Activated CD4-positive, alpha-beta T cell treated with anti-CD3 and anti-CD28 coated beads for 36 hours (primary cell): ENCODE data around the gene ZBTB40. TPM values are rescaled to one million over a fixed set of nuclear protein-coding genes. Genes with fewer than 3 reads are reported as not detected.

Source experiments
- ATAC-seq: fragments of 200-7000 bp; cut with Tn5 transposase; one replicate; pipeline ENCODE4 v1.10.0; 2021; ENCODE audit warnings: mild to moderate bottlenecking, moderate library complexity
- CTCF ChIA-PET: fragments of 350-600 bp; sonication (Branson Sonifier 250); formaldehyde crosslinking; loops from one replicate; lab custom pipeline; 2021; ENCODE audit warnings: antibody characterized with exemption; lab: Charles Lee
- POLR2A ChIA-PET: fragments of 350-600 bp; sonication (Branson Sonifier 250); formaldehyde crosslinking; loops from one replicate; lab custom pipeline; 2021; ENCODE audit warnings: antibody characterized with exemption, inconsistent platforms; lab: Charles Lee
- DNase-seq: peaks from one replicate; pipeline ENCODE4 v3.0.0-alpha.2; 2020
- H3K27ac Mint-ChIP-seq: one replicate; pipeline ENCODE4 v1.8.0; 2021; ENCODE audit warnings: mixed read lengths
- H3K27me3 Mint-ChIP-seq: one replicate; pipeline ENCODE4 v1.8.0; 2021; ENCODE audit warnings: mixed read lengths
- H3K36me3 Mint-ChIP-seq: one replicate; pipeline ENCODE4 v1.8.0; 2021; ENCODE audit warnings: low read depth, mixed read lengths
- H3K4me1 Mint-ChIP-seq: one replicate; pipeline ENCODE4 v1.8.0; 2021; ENCODE audit warnings: mixed read lengths
- H3K4me3 Mint-ChIP-seq: one replicate; pipeline ENCODE4 v1.8.0; 2021; ENCODE audit warnings: mild to moderate bottlenecking, moderate library complexity, mixed read lengths
- H3K9me3 Mint-ChIP-seq: one replicate; pipeline ENCODE4 v1.8.0; 2021; ENCODE audit warnings: low read depth, mixed read lengths
- intact Hi-C, 2 experiments: fragments of 100-400 bp; cut with DNase I in 1 of 2; cut with micrococcal nuclease in 1 of 2; formaldehyde crosslinking; loops; one replicate each; pipeline versions ENCODE4 v1.14.2 to v1.15.1; 2022 to 2024; cut with DNase I, micrococcal nuclease
- total RNA-seq, 2 experiments: library from RNA; stranded (reverse); gene quantifications; one replicate each; pipeline ENCODE4 v1.2.3, GENCODE V29; 2021

Gene ZBTB40
- total RNA-seq, 2 experiments from 2014 or later, result 12.7 to 13.5 TPM

DNA sequence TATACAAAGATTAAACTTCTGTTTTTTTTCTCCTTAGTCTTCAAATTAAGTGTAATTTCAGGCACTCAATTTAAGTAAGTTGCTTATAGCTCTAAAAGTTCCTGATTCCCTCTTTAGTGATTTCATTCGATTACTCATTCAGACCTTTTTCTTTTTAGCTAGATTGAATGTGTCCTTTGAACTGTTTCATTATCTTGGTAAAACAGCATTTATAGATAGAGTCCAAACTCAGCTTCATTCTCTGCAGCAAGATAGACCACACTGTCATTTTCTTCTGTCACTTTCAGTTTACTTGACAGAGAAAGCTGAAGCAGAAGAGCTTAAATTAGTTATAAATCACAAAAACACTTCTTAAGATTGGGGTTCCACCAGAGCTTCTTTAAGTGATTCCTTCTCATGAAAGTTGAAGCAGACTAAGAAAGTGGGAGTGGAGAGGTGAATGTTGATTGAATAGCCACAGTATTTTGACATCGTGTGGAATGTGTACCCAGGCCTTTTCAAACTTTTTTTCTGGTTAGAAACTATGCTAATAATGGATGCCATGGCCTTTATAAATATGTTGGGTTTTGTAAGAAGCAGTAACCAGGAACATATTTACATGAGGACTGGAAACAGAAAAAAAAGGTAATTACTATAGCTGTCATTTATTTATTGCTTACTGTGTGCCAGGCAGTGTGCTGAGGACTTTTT, 52.2 kb downstream of the ZBTB40 start:
- CTCF ChIA-PET, result interaction anchor here (0.6 to 1.8 kb wide), 3 partner anchors 12 to 151 kb away, joined by 3 to 4 read pairs (median 3); no protein-coding TSS in a partner anchor
- H3K4me1 Mint-ChIP-seq, result peaks cover 3% of the 10 kb centered on the region

DNA sequence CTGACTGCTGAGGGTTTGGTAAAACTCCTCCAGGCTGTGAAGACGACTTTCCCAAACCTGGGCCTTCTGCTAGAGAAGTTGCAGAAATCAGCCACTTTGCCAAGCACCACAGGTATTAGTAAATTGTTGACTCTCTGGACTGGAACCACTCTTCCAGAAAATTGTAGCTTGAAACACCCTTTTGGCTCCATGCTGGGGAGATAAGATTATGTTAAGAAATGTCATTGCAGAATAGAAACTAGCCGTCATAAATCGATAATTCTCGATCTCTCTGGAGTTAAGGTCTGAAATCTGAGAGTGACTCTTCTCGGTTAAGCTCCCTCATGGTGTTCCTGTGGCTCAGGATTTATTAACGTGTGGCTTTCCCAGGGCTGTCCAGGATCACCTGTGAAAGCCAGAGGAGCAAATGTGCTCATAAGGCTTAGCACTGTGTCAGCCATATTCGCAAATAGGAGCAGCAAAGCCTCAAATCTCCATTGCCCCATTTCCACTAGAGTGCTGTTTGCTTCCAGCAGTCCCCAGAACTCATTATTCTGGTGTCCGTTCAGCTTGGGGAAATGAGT, 54.6 kb downstream of the ZBTB40 start:
- no peaks in the 10 kb centered on the region for H3K4me1 Mint-ChIP-seq
- H3K4me3 Mint-ChIP-seq, result no peak overlapping the region
- no peak overlapping the region for H3K27ac Mint-ChIP-seq
- POLR2A ChIA-PET, result no interaction called here
- H3K27me3 Mint-ChIP-seq, result no peaks in the 10 kb centered on the region
- no peak for DNase-seq
- ATAC-seq, result no peak
- H3K9me3 Mint-ChIP-seq, result no peaks in the 10 kb centered on the region
- intact Hi-C loops, result no loop called here
- H3K36me3 Mint-ChIP-seq, result peaks cover 43% of the 10 kb centered on the region
- CTCF ChIA-PET, result no interaction called here

More for the DNA sequence above, 52.2 kb downstream of the ZBTB40 start:
- POLR2A ChIA-PET, result interaction anchor here (0.7 kb wide), 1 partner anchor 1183 kb away, joined by 7 read pairs; no protein-coding TSS in a partner anchor
- Mint-ChIP-seq H3K4me3 (no peak overlapping the region), H3K27me3 (no peaks in the 10 kb centered on the region), H3K9me3 (no peaks in the 10 kb centered on the region), H3K36me3 (peaks cover 26% of the 10 kb centered on the region), H3K27ac (no peak overlapping the region)
- intact Hi-C loops, result loop anchor here in 1 of 2 experiments (5.0 kb wide), 1 partner anchor 52 kb away; the partner anchor contains the start of gene ZBTB40
- ATAC-seq (no peak), DNase-seq (no peak)

DNA sequence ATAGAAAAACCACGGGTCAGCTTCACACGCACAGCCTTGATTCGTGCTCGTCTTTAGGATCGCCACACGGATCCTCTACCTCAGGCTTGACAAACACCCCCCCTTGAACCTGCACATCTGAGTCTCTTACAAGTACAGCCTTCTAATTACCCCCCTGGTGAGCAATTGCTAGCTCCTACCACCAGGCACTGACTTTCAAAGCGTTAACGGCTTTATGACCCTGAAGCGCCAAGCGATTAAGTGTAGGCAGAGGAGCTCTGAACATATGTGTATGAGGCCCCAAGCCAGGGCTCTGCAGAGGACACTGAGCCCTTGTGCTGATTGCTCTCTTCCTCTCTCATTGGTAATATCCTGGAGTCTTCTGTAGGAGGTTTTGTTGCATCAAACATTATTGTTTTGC, 55.9 kb downstream of the ZBTB40 start:
- H3K27ac Mint-ChIP-seq, result no peak overlapping the region
- no peak for DNase-seq
- H3K27me3 Mint-ChIP-seq, result no peaks in the 10 kb centered on the region
- peaks cover 44% of the 10 kb centered on the region for H3K36me3 Mint-ChIP-seq
- no peaks in the 10 kb centered on the region for H3K9me3 Mint-ChIP-seq
- no peaks in the 10 kb centered on the region for H3K4me1 Mint-ChIP-seq
- POLR2A ChIA-PET, result no interaction called here
- no peak for ATAC-seq
- H3K4me3 Mint-ChIP-seq, result no peak overlapping the region
- intact Hi-C loops, result no loop called here
- CTCF ChIA-PET, result no interaction called here

DNA sequence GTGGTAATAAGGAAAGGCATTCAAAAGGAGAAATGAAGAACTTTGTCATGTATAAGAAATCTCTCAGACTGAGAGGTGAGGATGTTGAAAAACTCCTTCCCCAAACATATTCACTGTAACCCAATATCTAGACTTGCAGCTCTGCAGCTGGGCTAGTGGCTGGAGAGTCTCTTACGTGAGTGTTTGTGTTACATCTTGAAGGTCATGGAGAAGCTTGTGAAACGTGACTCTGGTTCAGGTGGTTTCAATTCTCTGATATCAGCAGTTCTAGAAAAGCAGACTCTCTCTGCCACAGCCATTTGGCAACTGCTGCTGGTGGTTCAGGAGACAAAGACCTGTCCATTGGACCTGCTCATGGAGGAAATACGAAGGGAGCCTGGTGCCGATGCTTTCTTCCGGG, 56.7 kb downstream of the ZBTB40 start:
- Mint-ChIP-seq H3K27me3 (no peaks in the 10 kb centered on the region), H3K27ac (no peak overlapping the region), H3K4me3 (no peak overlapping the region), H3K4me1 (no peaks in the 10 kb centered on the region), H3K36me3 (peaks cover 47% of the 10 kb centered on the region), H3K9me3 (no peaks in the 10 kb centered on the region)
- DNase-seq (no peak), ATAC-seq (no peak)
- ChIA-PET CTCF (no interaction called here), POLR2A (no interaction called here)
- intact Hi-C loops, result no loop called here

DNA sequence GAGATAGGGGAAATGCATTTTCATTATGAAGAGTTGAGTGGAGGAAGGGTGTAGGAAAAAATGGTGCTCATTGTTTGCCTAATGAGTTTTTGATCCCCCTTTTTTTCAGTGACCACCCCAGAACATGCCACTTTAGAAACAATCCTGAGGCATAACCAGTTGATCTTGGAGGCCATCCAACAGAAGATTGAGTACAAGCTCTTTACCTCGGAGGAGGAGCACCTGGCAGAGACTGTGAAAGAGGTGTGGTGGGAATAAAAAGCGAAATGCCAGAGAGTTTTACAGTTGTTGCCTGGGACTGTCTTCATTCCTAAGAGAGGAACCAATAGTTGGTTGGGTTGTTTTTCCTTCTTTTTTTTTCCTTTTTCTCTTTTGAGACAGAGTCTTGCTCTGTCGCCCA, 57.3 kb downstream of the ZBTB40 start:
- H3K27me3 Mint-ChIP-seq, result no peaks in the 10 kb centered on the region
- no peak overlapping the region for H3K27ac Mint-ChIP-seq
- ChIA-PET CTCF (no interaction called here), POLR2A (no interaction called here)
- no peak overlapping the region for H3K4me3 Mint-ChIP-seq
- no peaks in the 10 kb centered on the region for H3K4me1 Mint-ChIP-seq
- DNase-seq (no peak), ATAC-seq (no peak)
- intact Hi-C loops, result no loop called here
- H3K36me3 Mint-ChIP-seq, result peaks cover 48% of the 10 kb centered on the region
- H3K9me3 Mint-ChIP-seq, result no peaks in the 10 kb centered on the region

DNA sequence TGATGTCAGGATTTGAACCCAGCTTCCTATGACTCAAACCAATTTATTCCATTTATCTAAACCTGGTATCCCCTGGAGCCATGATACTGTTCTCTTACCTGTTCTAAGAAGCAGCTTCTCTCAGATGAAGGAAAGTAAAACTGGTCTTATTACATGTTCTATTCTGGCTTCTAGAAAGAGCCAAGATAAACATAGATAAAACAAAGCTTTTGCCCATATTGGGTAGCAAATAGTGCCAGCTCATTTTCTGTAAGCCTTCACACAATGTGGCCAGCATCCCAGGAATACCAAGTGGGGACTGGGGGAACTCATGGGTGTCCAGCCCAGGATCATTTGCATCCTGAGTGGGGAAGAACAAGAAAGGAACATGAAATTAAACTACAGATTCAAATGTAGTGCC, 58.2 kb downstream of the ZBTB40 start:
- DNase-seq (no peak), ATAC-seq (no peak)
- Mint-ChIP-seq H3K27ac (no peak overlapping the region), H3K27me3 (no peaks in the 10 kb centered on the region), H3K4me3 (no peak overlapping the region), H3K9me3 (no peaks in the 10 kb centered on the region), H3K4me1 (no peaks in the 10 kb centered on the region), H3K36me3 (peaks cover 54% of the 10 kb centered on the region)
- CTCF ChIA-PET, result interaction anchor here (1.1 kb wide), 1 partner anchor 10 kb away, joined by 4 read pairs; no protein-coding TSS in a partner anchor
- POLR2A ChIA-PET, result no interaction called here
- intact Hi-C loops, result no loop called here

DNA sequence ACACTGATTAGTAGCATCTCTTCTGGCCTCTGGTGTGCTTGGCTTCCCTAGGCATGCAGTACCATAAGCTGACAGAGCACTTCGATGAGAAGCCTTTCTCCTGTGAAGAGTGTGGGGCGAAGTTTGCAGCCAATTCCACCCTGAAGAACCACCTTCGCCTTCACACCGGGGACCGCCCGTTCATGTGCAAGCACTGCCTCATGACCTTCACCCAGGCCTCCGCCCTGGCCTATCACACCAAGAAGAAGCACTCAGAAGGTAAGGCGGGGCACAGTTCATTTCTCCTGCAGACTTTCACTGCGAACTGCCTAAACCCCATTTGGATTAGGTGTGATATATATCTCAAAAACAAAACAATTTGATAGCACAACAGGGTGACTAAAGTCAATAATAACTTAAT, 61.2 kb downstream of the ZBTB40 start:
- intact Hi-C loops, result no loop called here
- H3K9me3 Mint-ChIP-seq, result no peaks in the 10 kb centered on the region
- no peak for ATAC-seq

DNA sequence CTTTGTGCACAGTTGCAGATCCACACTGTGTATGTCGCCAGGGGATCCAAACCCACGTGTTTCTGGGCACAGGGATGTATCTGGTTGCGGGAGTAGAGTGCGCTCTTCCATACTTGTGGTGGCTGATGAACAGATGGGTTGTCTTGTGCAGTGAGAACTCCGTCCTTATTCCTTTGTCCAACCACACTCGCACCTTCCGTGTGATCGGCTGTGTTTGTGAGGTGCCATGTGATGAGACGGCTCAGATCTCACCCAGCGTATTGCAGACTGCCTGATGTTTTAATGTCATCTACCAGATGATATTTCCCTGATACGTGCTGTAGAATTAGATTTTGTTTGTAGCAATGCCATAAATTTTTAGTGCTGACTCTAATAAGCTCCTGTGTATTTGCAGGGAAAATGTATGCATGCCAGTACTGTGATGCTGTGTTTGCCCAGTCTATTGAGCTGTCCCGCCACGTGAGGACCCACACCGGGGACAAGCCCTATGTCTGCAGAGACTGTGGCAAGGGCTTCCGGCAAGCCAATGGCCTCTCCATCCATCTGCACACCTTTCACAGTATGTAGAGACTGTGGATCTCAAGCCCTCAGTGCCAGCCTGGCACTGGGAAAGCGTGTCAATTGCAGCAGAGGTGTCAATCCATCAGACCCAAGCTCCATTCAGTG, 65.4 kb downstream of the ZBTB40 start:
- intact Hi-C loops, result no loop called here

More for the DNA sequence above, 61.2 kb downstream of the ZBTB40 start:
- no peak for DNase-seq
- no peak overlapping the region for H3K27ac Mint-ChIP-seq
- no peak overlapping the region for H3K4me3 Mint-ChIP-seq
- POLR2A ChIA-PET, result no interaction called here
- no peaks in the 10 kb centered on the region for H3K27me3 Mint-ChIP-seq
- H3K4me1 Mint-ChIP-seq, result no peaks in the 10 kb centered on the region
- CTCF ChIA-PET, result no interaction called here
- H3K36me3 Mint-ChIP-seq, result peaks cover 70% of the 10 kb centered on the region

DNA sequence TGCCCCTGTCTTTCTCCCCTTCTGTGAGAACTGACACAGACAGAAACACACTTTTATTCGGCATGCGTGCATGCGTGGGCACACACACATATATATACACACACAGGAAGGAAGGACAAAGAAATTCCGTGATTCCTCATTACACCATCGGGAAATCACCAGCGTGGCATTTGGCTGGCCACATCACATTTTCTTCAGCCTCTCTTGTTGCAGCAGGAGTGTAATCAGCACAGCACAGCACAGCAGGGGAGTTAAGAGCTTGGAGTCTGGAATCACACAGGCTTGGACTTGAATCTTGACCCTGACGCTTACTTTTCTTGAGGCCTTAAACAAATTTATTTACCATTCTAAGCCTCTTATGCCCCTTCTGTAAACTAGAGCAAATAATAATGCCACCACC, 66.3 kb downstream of the ZBTB40 start:
- no peak overlapping the region for H3K4me3 Mint-ChIP-seq
- peaks cover 52% of the 10 kb centered on the region for H3K36me3 Mint-ChIP-seq
- no peaks in the 10 kb centered on the region for H3K27me3 Mint-ChIP-seq
- intact Hi-C loops, result no loop called here
- ATAC-seq (no peak), DNase-seq (no peak)
- no peak overlapping the region for H3K27ac Mint-ChIP-seq
- H3K4me1 Mint-ChIP-seq, result no peaks in the 10 kb centered on the region
- CTCF ChIA-PET, result no interaction called here
- no peaks in the 10 kb centered on the region for H3K9me3 Mint-ChIP-seq
- POLR2A ChIA-PET, result no interaction called here

More for the DNA sequence above, 65.4 kb downstream of the ZBTB40 start:
- ATAC-seq (no peak), DNase-seq (no peak)
- no peak overlapping the region for H3K4me3 Mint-ChIP-seq
- ChIA-PET POLR2A (no interaction called here), CTCF (no interaction called here)
- no peak overlapping the region for H3K27ac Mint-ChIP-seq
- no peaks in the 10 kb centered on the region for H3K9me3 Mint-ChIP-seq
- H3K4me1 Mint-ChIP-seq, result no peaks in the 10 kb centered on the region
- H3K36me3 Mint-ChIP-seq, result peaks cover 53% of the 10 kb centered on the region
- H3K27me3 Mint-ChIP-seq, result no peaks in the 10 kb centered on the region

DNA sequence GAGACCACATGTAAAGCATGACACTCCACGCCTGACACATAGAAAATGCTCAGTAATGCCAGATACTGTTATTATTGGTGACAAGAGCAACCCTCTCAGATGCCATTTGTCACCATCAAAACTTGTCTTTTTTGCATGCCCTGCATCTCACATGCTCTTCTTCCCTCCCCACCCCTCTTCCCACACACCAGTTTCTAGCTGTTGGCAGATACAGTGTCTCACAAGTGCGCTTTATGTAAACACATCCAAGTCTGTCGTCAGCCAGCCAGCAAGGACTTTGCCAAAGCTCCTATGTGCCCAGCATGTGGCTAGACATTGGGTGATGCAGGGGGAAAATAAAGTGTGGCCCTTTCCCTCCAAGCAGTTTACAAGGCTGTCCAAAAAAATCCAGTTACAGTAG, 66.7 kb downstream of the ZBTB40 start:
- no peaks in the 10 kb centered on the region for H3K4me1 Mint-ChIP-seq
- no peak for DNase-seq
- intact Hi-C loops, result no loop called here

DNA sequence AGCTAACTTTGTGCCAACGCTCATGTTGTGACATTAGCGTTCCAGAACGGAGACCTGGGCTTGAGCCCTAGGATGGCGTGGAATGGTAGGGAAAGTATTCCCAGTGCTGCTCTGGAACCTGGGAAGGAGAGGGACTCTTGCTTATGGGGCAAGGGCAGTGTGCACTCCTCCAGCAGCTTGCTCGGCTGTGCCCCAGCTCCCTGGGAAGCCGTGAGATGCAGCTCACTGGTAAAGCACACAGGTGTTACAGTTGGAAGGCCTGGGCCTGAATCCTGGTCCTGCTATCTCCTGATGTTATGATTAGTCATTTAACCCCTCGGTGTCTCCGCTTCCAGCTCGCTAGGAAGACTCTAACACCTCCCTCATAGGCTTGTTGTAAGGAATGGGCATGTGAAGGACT, 69.2 kb downstream of the ZBTB40 start:
- ATAC-seq (no peak), DNase-seq (no peak)
- Mint-ChIP-seq H3K27ac (no peak overlapping the region), H3K36me3 (peaks cover 46% of the 10 kb centered on the region), H3K4me3 (no peak overlapping the region), H3K9me3 (no peaks in the 10 kb centered on the region), H3K4me1 (no peaks in the 10 kb centered on the region), H3K27me3 (no peaks in the 10 kb centered on the region)
- POLR2A ChIA-PET, result no interaction called here
- intact Hi-C loops, result no loop called here
- CTCF ChIA-PET, result no interaction called here

More for the DNA sequence above, 66.7 kb downstream of the ZBTB40 start:
- Mint-ChIP-seq H3K9me3 (no peaks in the 10 kb centered on the region), H3K4me3 (no peak overlapping the region), H3K36me3 (peaks cover 53% of the 10 kb centered on the region), H3K27me3 (no peaks in the 10 kb centered on the region), H3K27ac (no peak overlapping the region)
- no peak for ATAC-seq
- ChIA-PET CTCF (interaction anchor here (0.6 kb wide), 1 partner anchor 365 kb away, joined by 3 read pairs; no protein-coding TSS in a partner anchor), POLR2A (no interaction called here)

DNA sequence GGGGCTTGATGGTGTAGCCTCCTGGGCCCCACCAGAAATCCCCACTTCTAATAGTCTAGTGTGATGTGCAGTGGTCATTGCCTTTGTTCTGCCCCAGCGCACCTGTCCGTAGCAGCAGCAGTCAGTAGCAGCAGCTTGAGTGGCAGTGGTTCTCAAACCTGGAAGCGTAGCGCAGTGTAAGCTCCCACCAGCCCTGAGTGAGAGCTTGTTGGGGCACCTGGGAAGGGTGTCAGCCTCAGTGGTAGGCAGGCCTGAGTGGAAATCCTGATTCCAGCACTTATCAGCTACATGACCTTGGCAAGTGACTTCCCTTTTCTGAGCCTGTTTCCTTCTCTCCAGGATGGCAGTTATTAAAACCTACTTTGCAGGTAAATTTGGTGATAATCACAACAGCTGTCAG, 70.0 kb downstream of the ZBTB40 start:
- intact Hi-C loops, result no loop called here
- Mint-ChIP-seq H3K4me1 (no peaks in the 10 kb centered on the region), H3K4me3 (no peak overlapping the region), H3K9me3 (no peaks in the 10 kb centered on the region), H3K27me3 (no peaks in the 10 kb centered on the region), H3K36me3 (peaks cover 41% of the 10 kb centered on the region), H3K27ac (no peak overlapping the region)
- no peak for DNase-seq
- CTCF ChIA-PET, result no interaction called here
- no peak for ATAC-seq
- POLR2A ChIA-PET, result no interaction called here
